Mesothelial cell of epicardium (in vitro differentiated cells): Measurements from ENCODE around the gene DNAJC11. TPM values are rescaled to one million over a fixed set of nuclear protein-coding genes. Genes with fewer than 3 reads are reported as not detected.
A peak's percentile ranks its signal among the peaks of the same experiment; 100 is the strongest.
"Not testable (repeated sequence)": the region's sequence is repeated elsewhere in the genome, so short reads cannot be mapped to it uniquely, and the experiment has no call there.

Experiments
- DNase-seq, 2 experiments: peaks; one replicate each; pipeline ENCODE4 v3.0.0; 2021; ENCODE audit warnings: low spot score in 2 of 2; ENCODE audit not compliant: unreplicated experiment in 2 of 2
- H3K27ac Mint-ChIP-seq: 2 replicates; pipeline ENCODE4 v1.8.0; 2021; ENCODE audit warnings: mixed read lengths
- H3K27me3 Mint-ChIP-seq: 2 replicates; pipeline ENCODE4 v1.8.0; 2021; ENCODE audit warnings: low read depth, mixed read lengths
- H3K36me3 Mint-ChIP-seq: 2 replicates; pipeline ENCODE4 v1.8.0; 2021; ENCODE audit warnings: mixed read lengths
- H3K4me1 Mint-ChIP-seq: 2 replicates; pipeline ENCODE4 v1.8.0; 2021; ENCODE audit warnings: mixed read lengths
- H3K4me3 Mint-ChIP-seq: 2 replicates; pipeline ENCODE4 v1.8.0; 2021; ENCODE audit warnings: mild to moderate bottlenecking, moderate library complexity, mixed read lengths
- H3K9me3 Mint-ChIP-seq: 2 replicates; pipeline ENCODE4 v1.8.0; 2021; ENCODE audit warnings: mixed read lengths
- CTCF ChIP-seq: fragments of 200-600 bp; sonication (generic); IDR thresholded peaks from one replicate; pipeline ENCODE4 v1.5.0; 2021; ENCODE audit warnings: antibody characterized with exemption; ENCODE audit not compliant: unreplicated experiment
- total RNA-seq: library from RNA; stranded (reverse); gene quantifications from 3 replicates; pipeline ENCODE4 v1.2.1, GENCODE V29; 2021

Gene DNAJC11
- total RNA-seq: 60.9 to 65.1 TPM (median 63.4 TPM) in 3 replicates

GRCh38 chr1:6701437-6702153, at the start of gene DNAJC11:
TSS of gene DNAJC11 (minus strand) at chr1:6701816. CDS start at chr1:6701800, 16 bp downstream.
- peaks cover 16% of the 10 kb centered on the region for H3K4me1 Mint-ChIP-seq
- peak; percentile 72 to 90 for DNase-seq
- peak within 1 kb of the TSS; percentile 98 for H3K27ac Mint-ChIP-seq
- peaks cover 1% of the 10 kb centered on the region for H3K27me3 Mint-ChIP-seq
- no peaks in the 10 kb centered on the region for H3K36me3 Mint-ChIP-seq
- H3K4me3 Mint-ChIP-seq: peak within 1 kb of the TSS; percentile 93
- H3K9me3 Mint-ChIP-seq: no peaks in the 10 kb centered on the region
- peak; percentile 87 for TF ChIP-seq CTCF

- Mint-ChIP-seq H3K27ac (no peak overlapping the region), H3K9me3 (no peaks in the 10 kb centered on the region), H3K4me1 (no peaks in the 10 kb centered on the region), H3K4me3 (no peak overlapping the region), H3K36me3 (no peaks in the 10 kb centered on the region), H3K27me3 (peaks cover 59% of the 10 kb centered on the region)
- no peak for TF ChIP-seq CTCF
- no peak for DNase-seq
These were observed 48.9 kb upstream of the DNAJC11 start for GRCh38 chr1:6750490-6750889.

GRCh38 chr1:6747674-6748073, 46.1 kb upstream of the DNAJC11 start:
- no peak for DNase-seq
- no peak overlapping the region for H3K4me3 Mint-ChIP-seq
- no peaks in the 10 kb centered on the region for H3K4me1 Mint-ChIP-seq
- H3K9me3 Mint-ChIP-seq: no peaks in the 10 kb centered on the region
- H3K27me3 Mint-ChIP-seq: peaks cover 47% of the 10 kb centered on the region
- H3K27ac Mint-ChIP-seq: no peak overlapping the region
- TF ChIP-seq CTCF: no peak
- H3K36me3 Mint-ChIP-seq: no peaks in the 10 kb centered on the region

GRCh38 chr1:6745073-6745472, 43.5 kb upstream of the DNAJC11 start:
- Mint-ChIP-seq H3K4me1 (no peaks in the 10 kb centered on the region), H3K27ac (no peak overlapping the region), H3K9me3 (peaks cover 5% of the 10 kb centered on the region), H3K4me3 (no peak overlapping the region), H3K36me3 (no peaks in the 10 kb centered on the region), H3K27me3 (peaks cover 38% of the 10 kb centered on the region)
- DNase-seq: no peak
- no peak for TF ChIP-seq CTCF

GRCh38 chr1:6743189-6744101, 41.8 kb upstream of the DNAJC11 start:
- Mint-ChIP-seq H3K4me1 (no peaks in the 10 kb centered on the region), H3K36me3 (no peaks in the 10 kb centered on the region), H3K27me3 (peaks cover 22% of the 10 kb centered on the region), H3K27ac (no peak overlapping the region), H3K4me3 (no peak overlapping the region), H3K9me3 (peaks cover 5% of the 10 kb centered on the region)
- no peak for DNase-seq
- no peak for TF ChIP-seq CTCF

GRCh38 chr1:6742676-6743188, 41.1 kb upstream of the DNAJC11 start:
- not testable (repeated sequence) for H3K36me3 Mint-ChIP-seq, H3K4me1 Mint-ChIP-seq, DNase-seq, H3K27ac Mint-ChIP-seq, H3K9me3 Mint-ChIP-seq, H3K4me3 Mint-ChIP-seq
- peaks cover 15% of the 10 kb centered on the region for H3K27me3 Mint-ChIP-seq
